Peyer's patch (tissue), 4 donors: ENCODE data around the gene PDHB. TPM values are rescaled to one million over a fixed set of nuclear protein-coding genes. Genes with fewer than 3 reads are reported as not detected.
"Not testable (repeated sequence)": the region's sequence is repeated elsewhere in the genome, so short reads cannot be mapped to it uniquely, and the experiment has no call there.

ENCODE experiments used
- DNase-seq, 3 donors: peaks; one replicate each; pipeline ENCODE4 v3.0.0-alpha.2; 2017 to 2019
- H3K27ac ChIP-seq, 4 donors: fragments of 200-600 bp; sonication (generic); one replicate each; pipeline ENCODE4 v1.5.1; 2016 to 2019
- H3K27me3 ChIP-seq, 2 donors: fragments of 200-600 bp; sonication (generic); one replicate each; pipeline ENCODE4 v1.5.1; 2019
- H3K36me3 ChIP-seq, 3 donors: fragments of 200-600 bp; sonication (generic); one replicate each; pipeline ENCODE4 v1.5.1; 2016 to 2019
- H3K4me1 ChIP-seq, 4 donors: fragments of 200-600 bp; sonication (generic); one replicate each; pipeline ENCODE4 v1.5.1; 2016 to 2019
- H3K4me3 ChIP-seq, 4 donors: fragments of 200-600 bp; sonication (generic); 1 replicate in 3 of 4; 2 replicates in 1 of 4; pipeline ENCODE4 v1.5.1; 2016 to 2019; ENCODE audit warnings: mild to moderate bottlenecking in 1 of 4
- H3K9me3 ChIP-seq, 4 donors: fragments of 200-600 bp; sonication (generic); one replicate each; pipeline ENCODE4 v1.5.1; 2016 to 2019; ENCODE audit warnings: mild to moderate bottlenecking in 1 of 4
- POLR2A ChIP-seq, 2 donors: fragments of 450-650 bp; IDR thresholded peaks; one replicate each; pipeline ENCODE4 v1.5.1; 2017; ENCODE audit warnings: antibody characterized with exemption in 2 of 2, mild to moderate bottlenecking in 2 of 2, moderate library complexity in 2 of 2
- total RNA-seq, 4 donors: library from RNA; depleted of rRNA; stranded (reverse); fragments of >200 nt; gene quantifications; one replicate each; pipeline ENCODE4 v1.1.0, GENCODE V29; 2016
- TF ChIP-seq, protein P1 (sequence below), 6 experiments: fragments of 450-650 bp in 4 of 6; fragments of 200-600 bp in 2 of 6; sonication (generic) in 1 of 6; IDR thresholded peaks; one replicate each; pipeline ENCODE4 v1.5.1; 2017 to 2019; ENCODE audit warnings: antibody characterized with exemption in 6 of 6, mild to moderate bottlenecking in 3 of 6, moderate library complexity in 1 of 6

PDHB gene
- total RNA-seq, 4 donors from 2014 or later: 66.6 to 126 (median 96.8) TPM

DNA sequence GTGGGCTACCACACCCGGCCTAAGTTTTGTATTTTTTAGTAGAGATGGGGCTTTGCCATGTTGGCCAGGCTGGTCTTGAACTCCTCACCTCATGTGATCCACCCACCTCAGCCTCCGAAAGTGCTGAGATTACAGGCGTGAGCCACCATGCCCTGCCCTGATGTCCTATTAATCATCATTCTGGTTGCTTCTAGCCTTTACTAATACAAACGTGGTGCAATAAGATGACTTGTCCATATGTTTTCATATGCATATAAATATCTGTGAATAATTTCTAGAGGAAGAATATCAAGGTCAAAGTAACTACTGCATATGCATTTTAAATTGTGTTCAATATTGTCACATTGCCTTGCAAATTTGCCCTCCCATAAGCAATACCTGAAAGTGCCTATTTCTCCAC is 25.5 kb upstream of the PDHB start:
- H3K4me1 ChIP-seq: peaks cover 0 to 9% (median 2%) of the 10 kb centered on the region in 4 donors
- no peak overlapping the region for H3K27ac ChIP-seq
- TF ChIP-seq, protein P1, sequence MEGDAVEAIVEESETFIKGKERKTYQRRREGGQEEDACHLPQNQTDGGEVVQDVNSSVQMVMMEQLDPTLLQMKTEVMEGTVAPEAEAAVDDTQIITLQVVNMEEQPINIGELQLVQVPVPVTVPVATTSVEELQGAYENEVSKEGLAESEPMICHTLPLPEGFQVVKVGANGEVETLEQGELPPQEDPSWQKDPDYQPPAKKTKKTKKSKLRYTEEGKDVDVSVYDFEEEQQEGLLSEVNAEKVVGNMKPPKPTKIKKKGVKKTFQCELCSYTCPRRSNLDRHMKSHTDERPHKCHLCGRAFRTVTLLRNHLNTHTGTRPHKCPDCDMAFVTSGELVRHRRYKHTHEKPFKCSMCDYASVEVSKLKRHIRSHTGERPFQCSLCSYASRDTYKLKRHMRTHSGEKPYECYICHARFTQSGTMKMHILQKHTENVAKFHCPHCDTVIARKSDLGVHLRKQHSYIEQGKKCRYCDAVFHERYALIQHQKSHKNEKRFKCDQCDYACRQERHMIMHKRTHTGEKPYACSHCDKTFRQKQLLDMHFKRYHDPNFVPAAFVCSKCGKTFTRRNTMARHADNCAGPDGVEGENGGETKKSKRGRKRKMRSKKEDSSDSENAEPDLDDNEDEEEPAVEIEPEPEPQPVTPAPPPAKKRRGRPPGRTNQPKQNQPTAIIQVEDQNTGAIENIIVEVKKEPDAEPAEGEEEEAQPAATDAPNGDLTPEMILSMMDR (IDR thresholded peaks at IDR 0.05): no peak
- no peak for TF ChIP-seq POLR2A (IDR thresholded peaks at IDR 0.05)
- H3K36me3 ChIP-seq: no peaks in the 10 kb centered on the region
- DNase-seq: no peak
- H3K9me3 ChIP-seq: peaks cover 0 to 7% (median 0%) of the 10 kb centered on the region in 4 donors
- H3K27me3 ChIP-seq: no peaks in the 10 kb centered on the region
- no peak overlapping the region for H3K4me3 ChIP-seq

DNA sequence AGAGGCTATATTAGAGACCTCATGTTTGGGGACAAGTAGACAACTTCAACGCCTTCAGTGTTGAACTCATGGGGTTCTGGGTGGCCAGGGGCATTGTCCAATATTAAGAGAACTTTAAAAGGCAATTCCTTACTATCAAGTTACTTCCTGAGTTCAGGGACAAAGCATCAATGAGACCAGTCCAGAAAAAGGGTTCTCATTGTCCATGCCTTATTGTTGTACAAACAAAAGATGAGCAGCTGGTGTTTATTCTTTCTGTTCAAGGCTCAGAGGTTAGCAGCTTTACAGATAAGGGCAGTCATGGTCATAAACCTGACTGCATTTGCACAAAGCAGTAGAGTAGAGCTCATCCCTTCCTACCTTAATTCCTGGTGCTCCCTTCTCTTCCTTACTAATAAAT is 18.5 kb upstream of the PDHB start:
- Histone ChIP-seq H3K9me3 (peaks cover 0 to 11% (median 0%) of the 10 kb centered on the region in 4 donors), H3K4me3 (no peak overlapping the region), H3K27ac (no peak overlapping the region), H3K36me3 (no peaks in the 10 kb centered on the region), H3K4me1 (no peaks in the 10 kb centered on the region), H3K27me3 (no peaks in the 10 kb centered on the region)
- no peak for DNase-seq
- no peak for TF ChIP-seq POLR2A (IDR thresholded peaks at IDR 0.05)
- TF ChIP-seq, protein P1 (IDR thresholded peaks at IDR 0.05): no peak

DNA sequence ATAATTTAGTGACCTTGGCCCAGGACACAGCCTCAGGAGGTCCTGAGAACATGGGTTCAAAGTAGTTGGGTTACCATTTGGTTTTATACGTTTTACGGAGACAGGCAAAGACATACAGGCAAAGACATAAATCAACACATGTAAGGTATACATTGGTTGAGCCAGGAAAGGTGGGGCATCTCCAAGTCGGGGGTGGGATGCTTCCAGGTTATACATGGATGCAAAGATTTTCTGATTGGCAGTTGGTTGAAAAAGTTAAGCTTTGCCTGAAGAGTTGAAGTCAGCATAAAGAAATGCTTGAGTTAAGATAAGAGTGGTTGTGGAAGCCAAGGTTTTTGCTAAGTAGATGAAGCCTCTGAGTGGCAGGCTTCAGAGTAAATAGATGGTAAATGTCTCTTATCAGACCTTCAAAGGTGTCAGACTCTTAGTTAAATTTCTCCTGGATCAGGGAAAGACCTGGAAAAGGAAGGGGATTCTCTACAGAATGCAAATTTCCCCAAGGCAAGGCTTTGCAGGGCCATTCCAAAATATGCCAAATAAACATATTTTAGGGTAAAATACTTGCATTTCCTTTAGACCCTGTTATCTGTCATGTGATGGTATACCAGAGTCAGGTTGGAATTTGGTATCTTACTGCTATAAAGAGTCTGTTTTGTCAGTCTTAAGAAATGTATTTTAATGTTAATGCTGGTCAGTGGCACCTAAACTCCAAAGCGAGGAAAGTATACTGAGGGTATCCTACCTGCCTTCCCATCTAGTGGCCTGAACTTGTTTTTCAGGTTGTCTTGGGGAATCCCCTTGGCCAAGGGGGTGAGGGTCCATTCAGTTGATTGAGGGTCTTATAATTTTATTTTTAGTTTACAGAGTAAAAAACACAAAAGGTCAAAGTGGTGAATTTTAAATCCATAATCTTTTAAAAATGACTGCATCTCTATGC is 8.2 kb upstream of the PDHB start:
- H3K4me1 ChIP-seq: no peaks in the 10 kb centered on the region
- H3K9me3 ChIP-seq: no peaks in the 10 kb centered on the region
- TF ChIP-seq, protein P1 (IDR thresholded peaks at IDR 0.05): no peak
- TF ChIP-seq POLR2A (IDR thresholded peaks at IDR 0.05): no peak
- DNase-seq: no peak
- H3K27ac ChIP-seq: no peak overlapping the region
- no peak overlapping the region for H3K4me3 ChIP-seq
- H3K36me3 ChIP-seq: no peaks in the 10 kb centered on the region
- H3K27me3 ChIP-seq: no peaks in the 10 kb centered on the region

DNA sequence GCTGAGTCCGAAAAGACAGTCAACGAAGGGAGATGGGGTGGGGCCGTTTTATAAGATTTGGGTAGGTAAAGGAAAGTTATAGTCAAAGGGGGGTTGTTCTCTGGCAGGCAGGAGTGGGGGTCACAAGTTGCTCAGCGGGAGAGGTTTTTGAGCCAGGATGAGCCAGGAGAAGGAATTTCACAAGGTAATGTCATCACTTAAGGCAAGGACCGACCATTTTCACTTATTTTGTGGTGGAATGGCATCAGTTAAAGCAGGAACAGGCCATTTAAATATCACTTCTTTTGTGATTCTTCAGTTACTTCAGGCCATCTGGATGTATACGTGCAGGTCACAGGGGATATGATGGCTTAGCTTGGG is 7.3 kb upstream of the PDHB start:
- H3K27me3 ChIP-seq, H3K9me3 ChIP-seq, H3K4me3 ChIP-seq, H3K4me1 ChIP-seq, DNase-seq, H3K27ac ChIP-seq, H3K36me3 ChIP-seq: not testable (repeated sequence)

DNA sequence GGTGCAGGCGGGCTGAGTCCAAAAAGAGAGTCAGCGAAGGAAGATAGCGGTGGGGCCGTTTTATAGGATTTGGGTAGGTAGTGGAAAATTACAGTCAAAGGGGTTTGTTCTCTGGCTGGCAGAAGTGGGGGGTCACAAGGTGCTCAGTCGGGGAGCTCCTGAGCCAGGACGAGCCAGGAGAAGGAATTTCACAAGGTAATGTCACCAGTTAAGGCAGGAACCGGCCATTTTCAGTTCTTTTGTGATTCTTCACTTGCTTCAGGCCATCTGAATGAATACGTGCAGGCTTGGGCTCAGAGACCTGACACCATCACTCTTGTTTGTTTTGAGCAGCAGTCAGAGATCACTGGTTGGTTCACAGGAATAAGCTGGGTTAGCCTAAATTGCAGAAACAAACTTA is 3.6 kb upstream of the PDHB start:
- H3K4me3 ChIP-seq, H3K9me3 ChIP-seq, H3K36me3 ChIP-seq, H3K4me1 ChIP-seq, H3K27me3 ChIP-seq, H3K27ac ChIP-seq, DNase-seq: not testable (repeated sequence)

DNA sequence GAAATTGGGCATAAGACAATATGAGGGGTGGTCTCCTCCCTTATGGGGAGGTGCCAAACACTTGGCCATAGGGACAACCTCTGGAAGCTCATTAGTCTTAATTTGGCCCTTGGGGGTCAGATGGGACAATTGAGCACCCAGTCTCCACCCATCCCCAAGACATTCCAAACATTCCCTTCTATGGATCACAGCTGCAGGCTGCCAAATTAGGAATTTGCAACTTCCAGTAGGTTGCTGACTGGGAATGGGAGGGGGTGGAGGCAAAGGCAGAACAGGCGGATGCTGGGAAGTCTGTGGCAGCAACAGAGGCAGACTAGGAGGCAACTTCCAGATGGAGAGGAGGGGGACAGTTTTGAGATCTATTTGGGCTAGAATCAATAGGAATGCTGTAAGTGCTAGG is 1.4 kb upstream of the PDHB start:
- TF ChIP-seq, protein P1 (IDR thresholded peaks at IDR 0.05): no peak
- TF ChIP-seq POLR2A (IDR thresholded peaks at IDR 0.05): no peak
- H3K9me3 ChIP-seq: no peaks in the 10 kb centered on the region
- peaks cover 0 to 21% (median 5%) of the 10 kb centered on the region in 3 donors for H3K36me3 ChIP-seq
- DNase-seq: no peak
- no peaks in the 10 kb centered on the region for H3K27me3 ChIP-seq
- H3K4me1 ChIP-seq: peaks cover 5 to 10% (median 8%) of the 10 kb centered on the region in 4 donors
- no peak overlapping the region for H3K4me3 ChIP-seq
- H3K27ac ChIP-seq: peak overlapping the region in 3 of 4 donors; percentile 25 to 91 (median 40)
